ENCODE data around the gene POU1F1.
"Not testable (repeated sequence)": the region's sequence is repeated elsewhere in the genome, so short reads cannot be mapped to it uniquely, and the experiment has no call there.

- TF ChIP-seq, protein P1, sequence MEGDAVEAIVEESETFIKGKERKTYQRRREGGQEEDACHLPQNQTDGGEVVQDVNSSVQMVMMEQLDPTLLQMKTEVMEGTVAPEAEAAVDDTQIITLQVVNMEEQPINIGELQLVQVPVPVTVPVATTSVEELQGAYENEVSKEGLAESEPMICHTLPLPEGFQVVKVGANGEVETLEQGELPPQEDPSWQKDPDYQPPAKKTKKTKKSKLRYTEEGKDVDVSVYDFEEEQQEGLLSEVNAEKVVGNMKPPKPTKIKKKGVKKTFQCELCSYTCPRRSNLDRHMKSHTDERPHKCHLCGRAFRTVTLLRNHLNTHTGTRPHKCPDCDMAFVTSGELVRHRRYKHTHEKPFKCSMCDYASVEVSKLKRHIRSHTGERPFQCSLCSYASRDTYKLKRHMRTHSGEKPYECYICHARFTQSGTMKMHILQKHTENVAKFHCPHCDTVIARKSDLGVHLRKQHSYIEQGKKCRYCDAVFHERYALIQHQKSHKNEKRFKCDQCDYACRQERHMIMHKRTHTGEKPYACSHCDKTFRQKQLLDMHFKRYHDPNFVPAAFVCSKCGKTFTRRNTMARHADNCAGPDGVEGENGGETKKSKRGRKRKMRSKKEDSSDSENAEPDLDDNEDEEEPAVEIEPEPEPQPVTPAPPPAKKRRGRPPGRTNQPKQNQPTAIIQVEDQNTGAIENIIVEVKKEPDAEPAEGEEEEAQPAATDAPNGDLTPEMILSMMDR (IDR thresholded peaks at IDR 0.05; ENCODE audit: low read depth, low read length, poor library complexity, severe bottlenecking), result not testable (repeated sequence)
- not testable (repeated sequence) for TF ChIP-seq EZH2phosphoT487 (IDR thresholded peaks at IDR 0.05; ENCODE audit: borderline replicate concordance, low read length)
Measured at GRCh38 chr3:87305031-87305430, 28.6 kb upstream of the POU1F1 start.
